ENCODE measurements around the gene CSTF1. TPM values are rescaled to one million over a fixed set of nuclear protein-coding genes. Genes with fewer than 3 reads are reported as not detected.

Gene CSTF1
- total and polyA plus RNA-seq, 2 donors (not counting 3 experiments of a cell fraction or from before 2014, with no cell fraction given), result 39.6 to 49.3 TPM

DNA sequence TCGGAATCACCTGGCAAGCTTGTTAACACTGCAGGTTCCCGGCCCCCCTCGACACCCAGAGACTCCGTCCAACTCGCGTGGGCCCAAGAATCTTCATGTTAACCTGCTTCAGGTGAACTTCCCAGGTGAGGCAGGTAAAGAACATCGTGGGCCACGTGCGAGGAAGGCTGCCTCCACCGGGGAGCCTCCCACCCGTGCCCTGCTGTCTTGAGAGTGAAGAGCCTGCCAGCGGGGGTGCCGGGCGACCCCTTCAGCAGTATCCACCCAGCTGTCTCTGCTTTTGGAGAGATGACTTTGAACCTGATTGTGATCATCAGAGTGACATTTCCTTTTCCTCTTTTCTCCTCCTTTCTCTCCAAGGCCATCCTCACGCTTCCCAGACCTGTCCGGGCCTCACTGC, 53.1 kb downstream of the CSTF1 start:
- Histone ChIP-seq H3K9me1 (replicated peaks; ENCODE audit: control insufficient read depth, extremely low read depth, insufficient read depth, low read length) (no peaks in the 10 kb centered on the region), H3K27ac (ENCODE audit: insufficient read depth, low read depth, low read length) (no peak overlapping the region), H3K36me3 (ENCODE audit: control insufficient read depth in 2 of 2, extremely low read depth in 1 of 2, insufficient read depth in 2 of 2, low read length in 2 of 2) (no peaks in the 10 kb centered on the region), H3K27me3 (ENCODE audit: control insufficient read depth in 2 of 2, insufficient read depth in 2 of 2, low read length in 2 of 2) (peaks cover 4 to 12% of the 10 kb centered on the region in 2 experiments), H4K20me1 (replicated peaks; ENCODE audit: control insufficient read depth, extremely low read depth, insufficient read depth, low read length) (no peaks in the 10 kb centered on the region), H3K4me2 (ENCODE audit: insufficient read depth, low read length) (no peak overlapping the region), H3K9ac (replicated peaks; ENCODE audit: extremely low read depth, insufficient read depth, low read length) (no peak overlapping the region), H3K4me3 (replicated peaks in 1 of 3; ENCODE audit: insufficient read depth in 1 of 3, low read depth in 1 of 3, low read length in 3 of 3) (no peak overlapping the region), H2AFZ (ENCODE audit: low read depth, low read length) (no peak overlapping the region), H3K4me1 (ENCODE audit: control insufficient read depth, extremely low read depth, insufficient read depth, low read length) (no peaks in the 10 kb centered on the region), H3K79me2 (ENCODE audit: control insufficient read depth, insufficient read depth, low read length) (no peaks in the 10 kb centered on the region), H3K9me3 (replicated peaks; ENCODE audit: control insufficient read depth, insufficient read depth, low read length) (no peaks in the 10 kb centered on the region)
- intact Hi-C loops (cut with micrococcal nuclease) (no loop called here), dilution Hi-C loops (cut with MboI; ENCODE audit: extremely low pct_ligation_motif_present, low sequenced_read_pairs) (no loop called here)
- ChIA-PET CTCF (interaction anchor here (1.1 kb wide), 1 partner anchor 9 kb away, joined by 3 read pairs; no protein-coding TSS in a partner anchor), POLR2A (no interaction called here)
- no TSS peak for BruUV-seq (replicated peaks)
- DNase-seq (ENCODE audit: low read depth, low spot score), result no peak
- FAIRE-seq, result no peak
- TF ChIP-seq JUN (IDR thresholded peaks at IDR 0.05; ENCODE audit: borderline replicate concordance, insufficient read depth, insufficient read length, low read depth) (no peak), POLR2AphosphoS5 (IDR thresholded peaks at IDR 0.05; ENCODE audit: insufficient read depth, low read depth, low read length) (no peak), GATA2 (IDR thresholded peaks at IDR 0.05; ENCODE audit: insufficient read depth, insufficient read length, low read depth, low read length) (no peak), EZH2 (IDR thresholded peaks at IDR 0.05; ENCODE audit: borderline replicate concordance, low read depth, low read length, severe bottlenecking) (no peak), MAX (IDR thresholded peaks at IDR 0.05; ENCODE audit: insufficient read depth, insufficient read length) (no peak), CTCF (IDR thresholded peaks at IDR 0.05; ENCODE audit: extremely low read depth in 1 of 2, insufficient read depth in 1 of 2, low read depth in 1 of 2, low read length in 2 of 2) (no peak), POLR2A (IDR thresholded peaks at IDR 0.05; ENCODE audit: low read depth, low read length) (no peak), MYC (IDR thresholded peaks at IDR 0.05; ENCODE audit: low read depth, low read length) (no peak), FOS (IDR thresholded peaks at IDR 0.05; ENCODE audit: borderline replicate concordance, insufficient read depth, low read length) (no peak)
